Neural cell (in vitro differentiated cells): ENCODE results near the gene DPEP1. TPM values are rescaled to one million over a fixed set of nuclear protein-coding genes. Genes with fewer than 3 reads are reported as not detected.
"Not testable (repeated sequence)": the region's sequence is repeated elsewhere in the genome, so short reads cannot be mapped to it uniquely, and the experiment has no call there.

Experiments
- H2AFZ ChIP-seq: fragments of 200-600, 300-800 bp; sonication (generic), shearing (Covaris generic); 2 replicates; pipeline ENCODE4 v1.6.0; 2014; ENCODE audit warnings: low read depth, mild to moderate bottlenecking, antibody characterized with exemption, low read length, moderate library complexity
- H3F3A ChIP-seq: fragments of 200-600 bp; shearing (Covaris generic); 2 replicates; pipeline ENCODE4 v1.6.1; 2016; ENCODE audit warnings: mild to moderate bottlenecking, moderate library complexity, mixed read lengths, antibody characterized with exemption, low read length; ENCODE audit not compliant: insufficient read depth, poor library complexity, severe bottlenecking
- H3K27ac ChIP-seq: fragments of 200-600, 300-800 bp; sonication (generic), shearing (Covaris generic); 2 replicates; pipeline ENCODE4 v1.5.1; 2014; ENCODE audit warnings: mild to moderate bottlenecking, low read length, moderate library complexity
- H3K27me3 ChIP-seq: fragments of 300-800, 200-600 bp; sonication (generic), shearing (Covaris generic); 2 replicates; pipeline ENCODE4 v1.6.0; 2014; ENCODE audit warnings: mild to moderate bottlenecking, low read depth, low read length, moderate library complexity; ENCODE audit not compliant: insufficient read depth
- H3K36me3 ChIP-seq: fragments of 300-800, 200-600 bp; sonication (generic), shearing (Covaris generic); 2 replicates; pipeline ENCODE4 v1.5.1; 2014; ENCODE audit warnings: mild to moderate bottlenecking, antibody characterized with exemption, low read length, moderate library complexity; ENCODE audit not compliant: insufficient read depth
- H3K4me2 ChIP-seq: fragments of 300-800, 200-600 bp; sonication (generic), shearing (Covaris generic); 2 replicates; pipeline ENCODE4 v1.6.0; 2014; ENCODE audit warnings: mild to moderate bottlenecking, low read length
- H3K4me3 ChIP-seq: fragments of 300-800, 200-600 bp; sonication (generic), shearing (Covaris generic); 2 replicates; pipeline ENCODE4 v1.5.1; 2014; ENCODE audit warnings: mild to moderate bottlenecking, low read length, moderate library complexity
- H3K79me2 ChIP-seq: fragments of 200-600 bp; shearing (Covaris generic); replicated peaks from 2 replicates; pipeline ENCODE4 v1.6.0; 2014; ENCODE audit warnings: mild to moderate bottlenecking, low read length, moderate library complexity; ENCODE audit not compliant: insufficient read depth
- H3K9ac ChIP-seq: fragments of 300-800, 200-600 bp; sonication (generic), shearing (Covaris generic); 2 replicates; pipeline ENCODE4 v1.6.1; 2016; ENCODE audit warnings: mild to moderate bottlenecking, low read length, mixed read lengths
- H3K9me2 ChIP-seq: fragments of 200-600 bp; shearing (Covaris generic); 2 replicates; pipeline ENCODE4 v1.6.1; 2016; ENCODE audit warnings: mild to moderate bottlenecking, low read length, mixed read lengths; ENCODE audit not compliant: insufficient read depth
- H3K9me3 ChIP-seq: fragments of 200-600, 300-800 bp; sonication (generic), shearing (Covaris generic); 2 replicates; pipeline ENCODE4 v1.6.1; 2016; ENCODE audit warnings: mild to moderate bottlenecking, mixed run types, low read length, moderate library complexity, mixed read lengths
- H4K20me1 ChIP-seq: fragments of 200-600 bp; shearing (Covaris generic); 2 replicates; pipeline ENCODE4 v1.6.1; 2016; ENCODE audit warnings: mild to moderate bottlenecking, mixed run types; ENCODE audit not compliant: insufficient read depth
- EP300 ChIP-seq: fragments of 450-650 bp; conservative IDR thresholded peaks from 2 replicates; pipeline ENCODE4 v1.6.1; 2014; ENCODE audit warnings: antibody characterized with exemption, mild to moderate bottlenecking, moderate library complexity; ENCODE audit not compliant: poor library complexity, severe bottlenecking
- EZH2 ChIP-seq: fragments of 200-600, 300-800 bp; shearing (Covaris generic), sonication (generic); IDR thresholded peaks from 2 replicates; pipeline ENCODE4 v1.6.1; 2014; ENCODE audit warnings: antibody characterized with exemption, low read length, borderline replicate concordance, mild to moderate bottlenecking; ENCODE audit not compliant: insufficient read depth, poor library complexity, severe bottlenecking
- MXI1 ChIP-seq: fragments of 450-650 bp; conservative IDR thresholded peaks from 2 replicates; pipeline ENCODE4 v1.6.1; 2014; ENCODE audit warnings: antibody characterized with exemption, mild to moderate bottlenecking; ENCODE audit not compliant: poor library complexity, severe bottlenecking
- POLR2AphosphoS5 ChIP-seq: IDR thresholded peaks from 2 replicates; pipeline ENCODE4 v1.6.1; 2012
- RAD21 ChIP-seq: fragments of 450-650 bp; conservative IDR thresholded peaks from 2 replicates; pipeline ENCODE4 v1.6.1; 2014; ENCODE audit warnings: antibody characterized with exemption, mild to moderate bottlenecking, moderate library complexity
- SMC3 ChIP-seq: fragments of 450-650 bp; conservative IDR thresholded peaks from 2 replicates; pipeline ENCODE4 v1.6.1; 2014; ENCODE audit warnings: antibody characterized with exemption, mild to moderate bottlenecking, moderate library complexity; ENCODE audit not compliant: poor library complexity
- TAF1 ChIP-seq: IDR thresholded peaks from 2 replicates; pipeline ENCODE4 v1.6.1; 2012; ENCODE audit warnings: low read depth
- polyA plus RNA-seq: library from polyadenylated mRNA; depleted of rRNA; stranded (reverse); fragments of >200 nt; gene quantifications from 2 replicates; pipeline ENCODE4 v1.2.3, GENCODE V29; 2014
- TF ChIP-seq, protein P1 (sequence below): fragments of 450-650 bp; IDR thresholded peaks from 2 replicates; pipeline ENCODE4 v1.5.1; 2014; ENCODE audit warnings: antibody characterized with exemption, mild to moderate bottlenecking, moderate library complexity; ENCODE audit not compliant: poor library complexity, severe bottlenecking
- TF ChIP-seq, protein P2 (sequence below): IDR thresholded peaks from 2 replicates; pipeline ENCODE4 v1.6.1; 2012; ENCODE audit warnings: borderline replicate concordance

Gene DPEP1
- polyA plus RNA-seq, 1 donor from 2014 or later: 0.33 TPM

DNA sequence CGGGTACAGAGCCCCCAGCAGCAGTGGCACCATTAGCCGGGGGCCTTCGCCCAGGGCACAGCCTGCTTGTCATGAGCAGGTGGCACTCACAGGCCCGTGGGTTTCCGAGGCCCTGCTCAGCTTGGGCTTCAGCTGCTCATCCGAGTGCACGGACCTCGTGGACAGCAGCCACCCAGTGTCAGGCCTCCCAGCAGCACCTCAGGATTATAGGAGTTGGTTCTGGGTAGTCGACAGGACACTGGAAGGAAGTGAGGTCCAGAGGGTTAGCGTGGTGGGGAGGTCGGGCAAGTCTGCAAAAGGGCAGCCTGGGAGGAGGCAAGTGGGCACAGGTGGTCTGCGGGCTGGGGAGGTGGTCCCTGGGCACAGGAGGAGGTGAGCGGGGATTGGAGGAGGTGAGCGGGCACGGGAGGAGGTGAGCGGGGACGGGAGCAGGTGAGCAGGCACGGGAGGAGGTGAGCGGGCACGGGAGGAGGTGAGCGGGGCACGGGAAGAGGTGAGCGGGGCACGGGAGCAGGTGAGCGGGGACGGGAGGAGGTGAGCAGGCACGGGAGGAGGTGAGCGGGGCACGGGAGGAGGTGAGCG lies 43.0 kb upstream of the DPEP1 start:
- H3K4me2 ChIP-seq: no peak overlapping the region
- H3K9ac ChIP-seq: no peak overlapping the region
- no peaks in the 10 kb centered on the region for H4K20me1 ChIP-seq
- no peaks in the 10 kb centered on the region for H3K36me3 ChIP-seq
- H3K27me3 ChIP-seq: peaks cover 27% of the 10 kb centered on the region
- no peaks in the 10 kb centered on the region for H3F3A ChIP-seq
- TF ChIP-seq RAD21 (no peak), EZH2 (no peak), EP300 (no peak), SMC3 (no peak), TAF1 (no peak), MXI1 (no peak), POLR2AphosphoS5 (no peak)
- TF ChIP-seq, protein P1, sequence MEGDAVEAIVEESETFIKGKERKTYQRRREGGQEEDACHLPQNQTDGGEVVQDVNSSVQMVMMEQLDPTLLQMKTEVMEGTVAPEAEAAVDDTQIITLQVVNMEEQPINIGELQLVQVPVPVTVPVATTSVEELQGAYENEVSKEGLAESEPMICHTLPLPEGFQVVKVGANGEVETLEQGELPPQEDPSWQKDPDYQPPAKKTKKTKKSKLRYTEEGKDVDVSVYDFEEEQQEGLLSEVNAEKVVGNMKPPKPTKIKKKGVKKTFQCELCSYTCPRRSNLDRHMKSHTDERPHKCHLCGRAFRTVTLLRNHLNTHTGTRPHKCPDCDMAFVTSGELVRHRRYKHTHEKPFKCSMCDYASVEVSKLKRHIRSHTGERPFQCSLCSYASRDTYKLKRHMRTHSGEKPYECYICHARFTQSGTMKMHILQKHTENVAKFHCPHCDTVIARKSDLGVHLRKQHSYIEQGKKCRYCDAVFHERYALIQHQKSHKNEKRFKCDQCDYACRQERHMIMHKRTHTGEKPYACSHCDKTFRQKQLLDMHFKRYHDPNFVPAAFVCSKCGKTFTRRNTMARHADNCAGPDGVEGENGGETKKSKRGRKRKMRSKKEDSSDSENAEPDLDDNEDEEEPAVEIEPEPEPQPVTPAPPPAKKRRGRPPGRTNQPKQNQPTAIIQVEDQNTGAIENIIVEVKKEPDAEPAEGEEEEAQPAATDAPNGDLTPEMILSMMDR: no peak
- TF ChIP-seq, protein P2, sequence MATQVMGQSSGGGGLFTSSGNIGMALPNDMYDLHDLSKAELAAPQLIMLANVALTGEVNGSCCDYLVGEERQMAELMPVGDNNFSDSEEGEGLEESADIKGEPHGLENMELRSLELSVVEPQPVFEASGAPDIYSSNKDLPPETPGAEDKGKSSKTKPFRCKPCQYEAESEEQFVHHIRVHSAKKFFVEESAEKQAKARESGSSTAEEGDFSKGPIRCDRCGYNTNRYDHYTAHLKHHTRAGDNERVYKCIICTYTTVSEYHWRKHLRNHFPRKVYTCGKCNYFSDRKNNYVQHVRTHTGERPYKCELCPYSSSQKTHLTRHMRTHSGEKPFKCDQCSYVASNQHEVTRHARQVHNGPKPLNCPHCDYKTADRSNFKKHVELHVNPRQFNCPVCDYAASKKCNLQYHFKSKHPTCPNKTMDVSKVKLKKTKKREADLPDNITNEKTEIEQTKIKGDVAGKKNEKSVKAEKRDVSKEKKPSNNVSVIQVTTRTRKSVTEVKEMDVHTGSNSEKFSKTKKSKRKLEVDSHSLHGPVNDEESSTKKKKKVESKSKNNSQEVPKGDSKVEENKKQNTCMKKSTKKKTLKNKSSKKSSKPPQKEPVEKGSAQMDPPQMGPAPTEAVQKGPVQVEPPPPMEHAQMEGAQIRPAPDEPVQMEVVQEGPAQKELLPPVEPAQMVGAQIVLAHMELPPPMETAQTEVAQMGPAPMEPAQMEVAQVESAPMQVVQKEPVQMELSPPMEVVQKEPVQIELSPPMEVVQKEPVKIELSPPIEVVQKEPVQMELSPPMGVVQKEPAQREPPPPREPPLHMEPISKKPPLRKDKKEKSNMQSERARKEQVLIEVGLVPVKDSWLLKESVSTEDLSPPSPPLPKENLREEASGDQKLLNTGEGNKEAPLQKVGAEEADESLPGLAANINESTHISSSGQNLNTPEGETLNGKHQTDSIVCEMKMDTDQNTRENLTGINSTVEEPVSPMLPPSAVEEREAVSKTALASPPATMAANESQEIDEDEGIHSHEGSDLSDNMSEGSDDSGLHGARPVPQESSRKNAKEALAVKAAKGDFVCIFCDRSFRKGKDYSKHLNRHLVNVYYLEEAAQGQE: no peak
- no peak overlapping the region for H3K27ac ChIP-seq
- no peak overlapping the region for H2AFZ ChIP-seq
- no peaks in the 10 kb centered on the region for H3K9me3 ChIP-seq
- H3K79me2 ChIP-seq: no peaks in the 10 kb centered on the region
- no peak overlapping the region for H3K4me3 ChIP-seq
- H3K9me2 ChIP-seq: no peaks in the 10 kb centered on the region

DNA sequence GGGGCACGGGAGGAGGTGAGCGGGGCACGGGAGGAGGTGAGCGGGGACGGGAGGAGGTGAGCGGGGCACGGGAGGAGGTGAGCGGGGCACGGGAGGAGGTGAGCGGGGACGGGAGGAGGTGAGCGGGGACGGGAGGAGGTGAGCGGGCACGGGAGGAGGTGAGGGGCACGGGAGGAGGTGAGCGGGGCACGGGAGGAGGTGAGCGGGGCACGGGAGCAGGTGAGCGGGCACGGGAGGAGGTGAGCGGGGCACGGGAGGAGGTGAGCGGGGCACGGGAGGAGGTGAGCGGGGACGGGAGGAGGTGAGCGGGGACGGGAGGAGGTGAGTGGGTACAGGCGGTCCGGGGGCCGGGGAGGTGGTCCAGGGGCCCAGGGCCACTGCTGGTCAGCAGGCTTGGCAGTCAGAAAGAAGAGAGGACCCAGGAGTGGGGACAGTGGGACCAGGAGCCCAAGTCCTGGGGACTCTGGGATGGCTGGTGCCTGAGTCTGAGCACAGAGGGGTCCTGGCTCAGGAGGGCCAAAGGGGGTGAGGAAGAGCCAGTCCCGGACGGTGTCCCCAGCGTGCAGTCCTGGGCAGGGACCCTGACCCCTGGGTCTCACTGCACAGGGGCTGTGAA lies 42.4 kb upstream of the DPEP1 start:
- H3K9me3 ChIP-seq, H3K4me3 ChIP-seq: not testable (repeated sequence)

DNA sequence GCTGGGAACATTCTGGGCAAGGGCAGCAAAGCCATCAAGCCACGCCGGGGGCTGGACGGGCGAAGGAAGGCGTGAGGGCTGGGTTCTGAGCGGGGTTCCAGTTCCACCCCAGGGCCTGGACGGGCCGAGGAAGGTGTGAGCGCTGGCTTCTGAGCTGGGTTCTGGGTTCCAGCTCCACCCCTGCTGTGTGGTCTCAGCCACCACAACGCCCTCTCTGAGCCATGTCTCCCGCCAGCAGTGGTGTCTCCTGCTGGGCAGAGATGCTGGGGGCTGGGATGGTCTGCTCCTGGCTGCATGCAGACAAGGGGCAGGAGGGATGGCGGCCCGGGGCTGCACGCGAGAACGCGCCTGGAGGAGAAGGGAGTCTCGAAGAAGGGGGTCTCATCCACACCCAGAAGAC lies 41.8 kb upstream of the DPEP1 start:
- no peak overlapping the region for H3K4me3 ChIP-seq
- TF ChIP-seq, protein P2: no peak
- no peak overlapping the region for H3K4me2 ChIP-seq
- H4K20me1 ChIP-seq: no peaks in the 10 kb centered on the region
- no peaks in the 10 kb centered on the region for H3K36me3 ChIP-seq
- no peaks in the 10 kb centered on the region for H3K79me2 ChIP-seq
- no peak overlapping the region for H3K27ac ChIP-seq
- H3F3A ChIP-seq: no peaks in the 10 kb centered on the region
- H2AFZ ChIP-seq: no peak overlapping the region
- no peaks in the 10 kb centered on the region for H3K9me3 ChIP-seq
- no peak overlapping the region for H3K9ac ChIP-seq
- H3K27me3 ChIP-seq: peaks cover 36% of the 10 kb centered on the region
- no peaks in the 10 kb centered on the region for H3K9me2 ChIP-seq

More for the DNA sequence above, 42.4 kb upstream of the DPEP1 start:
- not testable (repeated sequence) for H3K79me2 ChIP-seq, H2AFZ ChIP-seq, H4K20me1 ChIP-seq, H3F3A ChIP-seq, H3K27ac ChIP-seq, H3K9ac ChIP-seq, H3K9me2 ChIP-seq, H3K4me2 ChIP-seq, H3K36me3 ChIP-seq
- H3K27me3 ChIP-seq: peaks cover 31% of the 10 kb centered on the region
